SK-N-SH (cell line): ENCODE data around the gene ZGPAT. TPM values are rescaled to one million over a fixed set of nuclear protein-coding genes. Genes with fewer than 3 reads are reported as not detected.

ENCODE experiments used
- CTCF ChIA-PET: fragments of 300-600, 350-600 bp; formaldehyde crosslinking; extraction: SDS; loops from one replicate; lab custom pipeline; 2021; lab: Yijun Ruan, JAX
- POLR2A ChIA-PET: fragments of 350-600 bp; sonication (Branson Sonifier 250); formaldehyde crosslinking; extraction: SDS; loops from one replicate; lab custom pipeline; 2020; ENCODE audit warnings: antibody characterized with exemption, inconsistent platforms; lab: Yijun Ruan, JAX
- DNase-seq: peaks from one replicate; pipeline ENCODE4 v3.0.0; 2012
- H2AFZ ChIP-seq: fragments of 200-600 bp; sonication (generic); 2 replicates; pipeline ENCODE4 v1.8.1; 2016; ENCODE audit warnings: antibody characterized with exemption, mild to moderate bottlenecking, low read depth
- H3F3A ChIP-seq: fragments of 200-600 bp; sonication (generic); replicated peaks from 2 replicates; pipeline ENCODE3; 2016; ENCODE audit warnings: antibody characterized with exemption, mild to moderate bottlenecking; ENCODE audit not compliant: insufficient read depth
- H3K27ac ChIP-seq, 2 experiments: fragments of 200-500 bp in 1 of 2; fragments of 200-600 bp in 1 of 2; sonication (Bioruptor generic) in 1 of 2; sonication (generic), shearing (Covaris generic) in 1 of 2; 2 replicates each; pipeline versions ENCODE4 v1.5.1 to v1.6.1; 2014 to 2016; ENCODE audit warnings: low read depth in 2 of 2, inconsistent platforms in 1 of 2, low read length in 1 of 2, mild to moderate bottlenecking in 1 of 2, mixed read lengths in 1 of 2
- H3K27me3 ChIP-seq: fragments of 200-600 bp; sonication (generic), shearing (Covaris generic); 2 replicates; pipeline ENCODE4 v1.6.1; 2016; ENCODE audit warnings: mixed run types; ENCODE audit not compliant: insufficient read depth
- H3K36me3 ChIP-seq, 2 experiments: fragments of 200-500 bp in 1 of 2; fragments of 200-600 bp in 1 of 2; sonication (Bioruptor generic) in 1 of 2; sonication (generic) in 1 of 2; replicated peaks in 1 of 2; 2 replicates each; pipeline versions ENCODE3 to v1.5.1; 2014 to 2016; ENCODE audit warnings: low read length in 1 of 2, mild to moderate bottlenecking in 1 of 2; ENCODE audit not compliant: insufficient read depth in 2 of 2, control insufficient read depth in 1 of 2
- H3K4me1 ChIP-seq, 2 experiments: fragments of 200-500 bp in 1 of 2; fragments of 200-600 bp in 1 of 2; sonication (Bioruptor generic) in 1 of 2; sonication (generic), shearing (Covaris generic) in 1 of 2; 2 replicates each; pipeline versions ENCODE4 v1.5.1 to v1.6.1; 2014 to 2016; ENCODE audit warnings: low read depth in 1 of 2, low read length in 1 of 2, mixed run types in 1 of 2; ENCODE audit not compliant: insufficient read depth in 2 of 2, control insufficient read depth in 1 of 2
- H3K4me2 ChIP-seq: fragments of 200-600 bp; sonication (generic), shearing (Covaris generic); 2 replicates; pipeline ENCODE4 v1.6.1; 2017; ENCODE audit warnings: mixed run types
- H3K4me3 ChIP-seq, 2 experiments: fragments of 200-500 bp in 1 of 2; fragments of 200-600 bp in 1 of 2; sonication (Bioruptor generic) in 1 of 2; sonication (generic), shearing (Covaris generic) in 1 of 2; 2 replicates each; pipeline versions ENCODE4 v1.5.1 to v1.8.1; 2014 to 2016; ENCODE audit warnings: low read depth in 2 of 2, inconsistent platforms in 1 of 2, low read length in 1 of 2, mild to moderate bottlenecking in 1 of 2, mixed read lengths in 1 of 2, moderate library complexity in 1 of 2
- H3K79me2 ChIP-seq: fragments of 200-600 bp; sonication (generic); 2 replicates; pipeline ENCODE4 v1.8.1; 2017; ENCODE audit warnings: mild to moderate bottlenecking; ENCODE audit not compliant: insufficient read depth
- H3K9ac ChIP-seq: fragments of 200-600 bp; sonication (generic); 2 replicates; pipeline ENCODE4 v1.6.1; 2017; ENCODE audit warnings: mixed run types
- H3K9me2 ChIP-seq: fragments of 200-600 bp; sonication (generic); 2 replicates; pipeline ENCODE4 v1.6.1; 2017; ENCODE audit warnings: mixed run types
- H3K9me3 ChIP-seq: fragments of 200-600 bp; sonication (generic); 2 replicates; pipeline ENCODE4 v1.6.1; 2017; ENCODE audit warnings: mixed run types, mild to moderate bottlenecking, moderate library complexity
- H4K20me1 ChIP-seq: fragments of 200-600 bp; sonication (generic); 2 replicates; pipeline ENCODE4 v1.6.1; 2017; ENCODE audit warnings: mild to moderate bottlenecking, mixed run types; ENCODE audit not compliant: insufficient read depth
- CHD2 ChIP-seq: fragments of 150-350 bp; IDR thresholded peaks from 2 replicates; pipeline ENCODE4 v1.6.1; 2018; ENCODE audit warnings: low read length; ENCODE audit not compliant: partially characterized antibody
- CTCF ChIP-seq: fragments of 200-600 bp; sonication (generic); IDR thresholded peaks from 2 replicates; pipeline ENCODE4 v1.6.1; 2017; ENCODE audit warnings: antibody characterized with exemption, mild to moderate bottlenecking, moderate library complexity
- ELF1 ChIP-seq: IDR thresholded peaks from 2 replicates; pipeline ENCODE4 v1.4.0; 2012
- EP300 ChIP-seq, 2 experiments: IDR thresholded peaks; 2 replicates each; pipeline versions ENCODE4 v1.4.0 to v1.6.1; 2012; ENCODE audit warnings: borderline replicate concordance in 1 of 2, low read depth in 1 of 2, low read length in 1 of 2
- EZH2phosphoT487 ChIP-seq: fragments of 200-600 bp; sonication (generic); IDR thresholded peaks from 2 replicates; pipeline ENCODE4 v1.6.1; 2017; ENCODE audit warnings: low read depth, mixed run types, mild to moderate bottlenecking, antibody characterized with exemption, moderate library complexity, borderline replicate concordance
- FOXJ3 ChIP-seq: sonication (generic); formaldehyde crosslinking; IDR thresholded peaks from 2 replicates; pipeline ENCODE4 v1.5.1; 2020; ENCODE audit warnings: mild to moderate bottlenecking, missing genetic modification reagents
- FOXM1 ChIP-seq: IDR thresholded peaks from 2 replicates; pipeline ENCODE4 v1.4.0; 2012; ENCODE audit warnings: low read depth, mild to moderate bottlenecking
- JUND ChIP-seq: IDR thresholded peaks from 2 replicates; pipeline ENCODE4 v1.4.0; 2012
- NFIC ChIP-seq: IDR thresholded peaks from 2 replicates; pipeline ENCODE4 v1.4.0; 2012; ENCODE audit warnings: borderline replicate concordance
- NRF1 ChIP-seq: IDR thresholded peaks from 2 replicates; pipeline ENCODE4 v1.6.1; 2012; ENCODE audit warnings: low read depth, mild to moderate bottlenecking, low read length
- RCOR1 ChIP-seq: fragments of 150-350 bp; IDR thresholded peaks from 2 replicates; pipeline ENCODE4 v1.6.1; 2017; ENCODE audit warnings: antibody characterized with exemption, low read length
- RFX5 ChIP-seq: IDR thresholded peaks from 2 replicates; pipeline ENCODE4 v1.6.1; 2012; ENCODE audit warnings: mild to moderate bottlenecking, improper control_type of control experiment, low read length
- SMC3 ChIP-seq: IDR thresholded peaks from 2 replicates; pipeline ENCODE4 v1.6.1; 2012; ENCODE audit warnings: low read depth, low read length, improper control_type of control experiment
- TCF12 ChIP-seq: IDR thresholded peaks from 2 replicates; pipeline ENCODE4 v1.4.0; 2012
- YY1 ChIP-seq: IDR thresholded peaks from 2 replicates; pipeline ENCODE4 v1.4.0; 2012; ENCODE audit warnings: low read depth, mild to moderate bottlenecking
- WGBS: methylation state at CpG from one replicate; pipeline ENCODE4 v1.1.6; 2017; ENCODE audit warnings: low lambda C conversion rate; 5-methylcytosine and 5-hydroxymethylcytosine counted together
- polyA plus RNA-seq, 3 experiments: library from polyadenylated mRNA; depleted of rRNA; stranded (reverse); fragments of >200 nt; gene quantifications; 2 replicates each; pipeline ENCODE4 v1.2.3, GENCODE V29; 2012
- TF ChIP-seq, protein P1 (sequence below): IDR thresholded peaks from 2 replicates; pipeline ENCODE4; 2012

ZGPAT gene
- polyA plus RNA-seq, 1 of the 3 experiments (the other 2 are of a cell fraction) = 33.7 TPM

GRCh38 chr20:63769891-63770474 is 62.1 kb downstream of the ZGPAT start:
- TF ChIP-seq TCF12 = no peak
- no peak for TF ChIP-seq JUND
- no peak for TF ChIP-seq RFX5
- TF ChIP-seq, protein P1, sequence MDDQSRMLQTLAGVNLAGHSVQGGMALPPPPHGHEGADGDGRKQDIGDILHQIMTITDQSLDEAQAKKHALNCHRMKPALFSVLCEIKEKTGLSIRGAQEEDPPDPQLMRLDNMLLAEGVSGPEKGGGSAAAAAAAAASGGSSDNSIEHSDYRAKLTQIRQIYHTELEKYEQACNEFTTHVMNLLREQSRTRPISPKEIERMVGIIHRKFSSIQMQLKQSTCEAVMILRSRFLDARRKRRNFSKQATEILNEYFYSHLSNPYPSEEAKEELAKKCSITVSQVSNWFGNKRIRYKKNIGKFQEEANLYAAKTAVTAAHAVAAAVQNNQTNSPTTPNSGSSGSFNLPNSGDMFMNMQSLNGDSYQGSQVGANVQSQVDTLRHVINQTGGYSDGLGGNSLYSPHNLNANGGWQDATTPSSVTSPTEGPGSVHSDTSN = no peak
- TF ChIP-seq RCOR1 = no peak
- TF ChIP-seq YY1 = no peak
- no peak for TF ChIP-seq EZH2phosphoT487
- no peak for TF ChIP-seq NFIC
- TF ChIP-seq, all 33 proteins: peak for 0
- Histone ChIP-seq H3K36me3 (no peaks in the 10 kb centered on the region), H3K27me3 (no peaks in the 10 kb centered on the region), H3K4me1 (peaks cover 0 to 4% of the 10 kb centered on the region in 2 experiments; a peak in 1 of 4 replicates), H3K9me2 (no peaks in the 10 kb centered on the region), H3K4me2 (no peak overlapping the region), H3K9ac (no peak overlapping the region), H4K20me1 (no peaks in the 10 kb centered on the region), H3F3A (no peaks in the 10 kb centered on the region), H3K79me2 (no peaks in the 10 kb centered on the region), H2AFZ (no peak overlapping the region), H3K4me3 (no peak overlapping the region), H3K9me3 (no peaks in the 10 kb centered on the region), H3K27ac (no peak overlapping the region)
- no peak for DNase-seq
- WGBS = 86% methylated on average over 19 of the region's 31 CpGs
- CTCF ChIA-PET = interaction anchor here (0.9 kb wide), 1 partner anchor 203 kb away, joined by 3 read pairs; no protein-coding TSS in a partner anchor
- POLR2A ChIA-PET = no interaction called here

- WGBS = 87% methylated on average over 31 of the region's 52 CpGs
- DNase-seq = no peak
- no peak for TF ChIP-seq SMC3
- TF ChIP-seq, protein P1 = no peak
- no peak for TF ChIP-seq RFX5
- no peak for TF ChIP-seq CTCF
- TF ChIP-seq FOXJ3 (CRISPR knock-in tag) = no peak
- no peak for TF ChIP-seq CHD2
- no peak for TF ChIP-seq ELF1
- TF ChIP-seq YY1 = no peak
- no peak for TF ChIP-seq FOXM1
- TF ChIP-seq EP300 (IDR thresholded peaks at IDR 0.05; ENCODE audit: borderline replicate concordance in 1 of 2, low read depth in 1 of 2, low read length in 1 of 2) = no peak
- no peak for TF ChIP-seq NRF1
- no peak for TF ChIP-seq JUND
- TF ChIP-seq TCF12 = no peak
- H3K4me3 ChIP-seq = no peak overlapping the region
- no peak overlapping the region for H3K27ac ChIP-seq
- H2AFZ ChIP-seq = no peak overlapping the region
- no peaks in the 10 kb centered on the region for H3K9me3 ChIP-seq
- H3K27me3 ChIP-seq = no peaks in the 10 kb centered on the region
- no peaks in the 10 kb centered on the region for H4K20me1 ChIP-seq
- H3K9ac ChIP-seq = no peak overlapping the region
- H3K79me2 ChIP-seq = no peaks in the 10 kb centered on the region
- H3K9me2 ChIP-seq = no peaks in the 10 kb centered on the region
- no peaks in the 10 kb centered on the region for H3K36me3 ChIP-seq
- H3K4me1 ChIP-seq = peaks cover 0 to 5% of the 10 kb centered on the region in 2 experiments; a peak in 1 of 4 replicates
- ChIA-PET POLR2A (no interaction called here), CTCF (interaction anchor here (7.5 kb wide), 1 partner anchor 14 kb away, joined by 103 read pairs; no protein-coding TSS in a partner anchor)
- H3F3A ChIP-seq = no peaks in the 10 kb centered on the region
- H3K4me2 ChIP-seq = no peak overlapping the region
Measured at GRCh38 chr20:63771046-63771707, 63.3 kb downstream of the ZGPAT start.
